Adrenal gland (tissue), 5 donors: ENCODE results near the gene KIR2DL4.
"Not testable (repeated sequence)": the region's sequence is repeated elsewhere in the genome, so short reads cannot be mapped to it uniquely, and the experiment has no call there.

Source experiments
- CTCF ChIP-seq, 6 experiments: fragments of 450-650 bp in 4 of 6; fragments of 200-600 bp in 2 of 6; sonication (generic) in 1 of 6; IDR thresholded peaks; 1 replicate in 5 of 6; 2 replicates in 1 of 6; pipeline versions ENCODE4 v1.5.1 to v1.8.0; 2016 to 2021; ENCODE audit warnings: antibody characterized with exemption in 6 of 6, mild to moderate bottlenecking in 2 of 6, moderate library complexity in 1 of 6
- POLR2A ChIP-seq, 2 donors: fragments of 450-650 bp; IDR thresholded peaks; one replicate each; pipeline ENCODE4 v1.6.1; 2017; ENCODE audit warnings: antibody characterized with exemption in 2 of 2, mild to moderate bottlenecking in 2 of 2, moderate library complexity in 1 of 2
- donor health status: DM: no; HTN: no; CAD: no.

- TF ChIP-seq CTCF, POLR2A (IDR thresholded peaks at IDR 0.05): not testable (repeated sequence)
These were observed 29.1 kb downstream of the KIR2DL4 start, which contains the start of gene KIR2DS4 for GRCh38 chr19:54832496-54832895.
